ENCODE results near the gene NFRKB. TPM values are rescaled to one million over a fixed set of nuclear protein-coding genes. Genes with fewer than 3 reads are reported as not detected.

The NFRKB gene
- total RNA-seq (10 to 100 TPM; 19.7 to 33.9 (median 27.7) TPM), polyA plus RNA-seq (10 to 100 TPM; 15.3 to 15.5 TPM)
- long read RNA-seq, donor 1, partial matches to known transcripts, result 30 of 63 reads
- long read RNA-seq, donor 1, other reads (novel, unspliced or antisense), result 33 of 63 reads
- long read RNA-seq, donor 2, result 0 reads
- long read RNA-seq, donor 3, partial matches to known transcripts, result 23 of 80 reads
- long read RNA-seq, donor 3, other reads (novel, unspliced or antisense), result 57 of 80 reads

DNA sequence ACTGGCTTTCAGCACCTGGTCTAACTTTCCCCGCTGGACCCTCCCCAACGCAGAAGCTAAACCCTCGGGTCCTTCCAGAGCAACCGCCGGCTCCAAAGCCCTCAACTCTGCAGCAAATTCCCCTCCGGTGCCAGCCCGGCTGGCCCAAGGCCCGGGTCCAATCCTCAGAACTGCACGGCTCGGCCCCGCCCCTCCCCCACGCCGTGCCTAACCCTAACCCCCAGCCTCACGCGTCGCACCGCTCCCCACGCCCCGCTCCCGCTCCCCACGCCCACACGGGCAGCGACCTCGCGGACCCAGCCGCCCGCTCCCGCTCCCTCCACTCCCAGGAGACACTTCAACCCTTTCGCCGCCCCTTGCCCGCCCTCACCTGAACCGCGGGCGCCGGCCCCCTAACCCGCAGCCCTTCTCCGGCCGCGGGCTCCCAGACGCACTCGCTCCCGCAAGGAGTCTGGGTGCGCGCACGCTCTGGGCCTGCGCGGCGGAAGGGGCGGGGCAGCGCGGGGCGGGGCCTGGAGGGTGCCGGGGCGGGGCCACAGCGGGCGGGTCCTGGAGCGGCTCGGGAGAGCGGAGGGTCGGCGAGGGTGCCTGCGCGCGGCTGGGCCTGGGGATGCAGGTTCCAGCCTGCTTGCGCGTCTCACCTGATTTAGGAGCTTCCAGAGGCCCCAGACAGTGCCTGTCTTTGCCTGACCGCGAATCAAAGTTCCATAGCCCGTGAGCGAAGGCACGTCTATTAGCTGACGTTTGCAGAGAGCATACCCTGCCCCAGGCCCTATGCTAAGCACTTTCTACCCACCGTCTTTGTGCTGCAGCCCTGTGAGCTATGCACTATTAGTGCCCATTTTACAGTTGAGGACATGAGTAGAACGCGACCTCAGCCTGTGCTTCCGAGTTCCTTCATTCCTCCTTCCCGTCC is at the start of gene NFRKB:
Gene NFRKB (minus strand): TSS at position 453 of the 916 bp plus-strand sequence. CDS start 2,729 bp downstream, outside the sequence.
- H3K4me1 ChIP-seq (ENCODE audit: insufficient read depth), result peaks cover 4% of the 10 kb centered on the region
- peak; percentile 25 for TF ChIP-seq POLR2A (IDR thresholded peaks at IDR 0.05)
- TF ChIP-seq EP300 (IDR thresholded peaks at IDR 0.05), result no peak
- TF ChIP-seq, protein P1, sequence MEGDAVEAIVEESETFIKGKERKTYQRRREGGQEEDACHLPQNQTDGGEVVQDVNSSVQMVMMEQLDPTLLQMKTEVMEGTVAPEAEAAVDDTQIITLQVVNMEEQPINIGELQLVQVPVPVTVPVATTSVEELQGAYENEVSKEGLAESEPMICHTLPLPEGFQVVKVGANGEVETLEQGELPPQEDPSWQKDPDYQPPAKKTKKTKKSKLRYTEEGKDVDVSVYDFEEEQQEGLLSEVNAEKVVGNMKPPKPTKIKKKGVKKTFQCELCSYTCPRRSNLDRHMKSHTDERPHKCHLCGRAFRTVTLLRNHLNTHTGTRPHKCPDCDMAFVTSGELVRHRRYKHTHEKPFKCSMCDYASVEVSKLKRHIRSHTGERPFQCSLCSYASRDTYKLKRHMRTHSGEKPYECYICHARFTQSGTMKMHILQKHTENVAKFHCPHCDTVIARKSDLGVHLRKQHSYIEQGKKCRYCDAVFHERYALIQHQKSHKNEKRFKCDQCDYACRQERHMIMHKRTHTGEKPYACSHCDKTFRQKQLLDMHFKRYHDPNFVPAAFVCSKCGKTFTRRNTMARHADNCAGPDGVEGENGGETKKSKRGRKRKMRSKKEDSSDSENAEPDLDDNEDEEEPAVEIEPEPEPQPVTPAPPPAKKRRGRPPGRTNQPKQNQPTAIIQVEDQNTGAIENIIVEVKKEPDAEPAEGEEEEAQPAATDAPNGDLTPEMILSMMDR (IDR thresholded peaks at IDR 0.05), result no peak
- no peaks in the 10 kb centered on the region for H3K9me3 ChIP-seq
- H3K27me3 ChIP-seq, result no peaks in the 10 kb centered on the region
- peak within 1 kb of the TSS; percentile 18 to 28 for H3K27ac ChIP-seq
- no peaks in the 10 kb centered on the region for H3K36me3 ChIP-seq
- peak; percentile 80 to 94 (median 89) for DNase-seq
- peak within 1 kb of the TSS; percentile 79 for H3K4me3 ChIP-seq
- intact Hi-C loops (cut with DNase I), result no loop called here
- WGBS, 3 donors, result 1% methylated on average over 56 to 77 of the region's 77 CpGs

DNA sequence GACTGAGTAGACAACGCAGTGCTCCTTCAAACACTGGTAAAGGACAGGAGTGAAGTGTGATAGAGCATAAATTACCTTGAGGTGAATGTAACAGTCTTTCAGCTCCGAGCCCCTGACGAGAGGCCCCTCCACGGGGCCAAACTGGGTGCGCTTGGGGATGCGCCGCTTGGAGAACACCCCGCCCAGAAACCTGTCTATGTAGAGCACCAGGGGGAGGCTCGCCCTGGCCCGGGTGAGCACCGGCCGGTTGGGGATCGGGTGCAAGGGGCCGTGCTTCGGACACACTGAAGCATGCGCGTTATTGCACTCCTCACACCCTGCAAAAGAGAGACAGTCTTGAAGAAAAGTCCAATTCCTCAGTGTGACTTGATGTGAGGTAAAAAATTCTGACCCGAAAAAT is 49.3 kb upstream of the NFRKB start:
- no peaks in the 10 kb centered on the region for H3K4me1 ChIP-seq (ENCODE audit: insufficient read depth)
- no peak for DNase-seq
- H3K27ac ChIP-seq, result no peak overlapping the region
- H3K4me3 ChIP-seq, result no peak overlapping the region
- no peaks in the 10 kb centered on the region for H3K27me3 ChIP-seq
- TF ChIP-seq POLR2A (IDR thresholded peaks at IDR 0.05) (no peak), EP300 (IDR thresholded peaks at IDR 0.05) (no peak)
- TF ChIP-seq, protein P1 (IDR thresholded peaks at IDR 0.05), result no peak
- intact Hi-C loops (cut with DNase I), result loop anchor here in 1 of 4 donors (5.0 kb wide), 1 partner anchor 183 kb away; no protein-coding TSS in a partner anchor
- 96 to 97% (median 97%) methylated on average over 18 of the region's 18 CpGs for WGBS, 3 donors
- H3K9me3 ChIP-seq, result no peaks in the 10 kb centered on the region
- no peaks in the 10 kb centered on the region for H3K36me3 ChIP-seq

DNA sequence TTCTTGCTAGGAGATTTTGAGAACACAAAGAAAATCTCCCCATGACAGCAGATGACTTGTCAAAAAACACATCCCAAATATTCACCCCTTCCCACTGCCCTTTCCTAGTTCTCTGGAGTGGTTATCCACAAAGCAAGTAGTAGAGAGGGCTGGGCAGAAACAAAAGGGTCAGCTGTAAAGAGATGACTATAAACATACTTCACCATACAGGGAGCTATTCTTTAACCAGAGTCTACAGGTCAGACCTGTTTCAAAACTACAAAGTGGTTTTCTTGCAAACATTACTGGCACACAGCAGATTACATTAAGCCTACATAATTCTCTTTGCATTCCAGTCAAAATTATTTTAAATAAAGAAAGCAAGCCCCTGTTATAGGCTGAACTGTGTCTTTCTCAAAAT is 47.7 kb upstream of the NFRKB start:
- DNase-seq, result no peak
- TF ChIP-seq, protein P1 (IDR thresholded peaks at IDR 0.05), result no peak
- Histone ChIP-seq H3K27me3 (no peaks in the 10 kb centered on the region), H3K36me3 (no peaks in the 10 kb centered on the region), H3K4me3 (no peak overlapping the region), H3K9me3 (no peaks in the 10 kb centered on the region), H3K27ac (no peak overlapping the region), H3K4me1 (ENCODE audit: insufficient read depth) (no peaks in the 10 kb centered on the region)
- intact Hi-C loops (cut with DNase I), result loop anchor here in 1 of 4 donors (5.0 kb wide), 1 partner anchor 184 kb away; no protein-coding TSS in a partner anchor

DNA sequence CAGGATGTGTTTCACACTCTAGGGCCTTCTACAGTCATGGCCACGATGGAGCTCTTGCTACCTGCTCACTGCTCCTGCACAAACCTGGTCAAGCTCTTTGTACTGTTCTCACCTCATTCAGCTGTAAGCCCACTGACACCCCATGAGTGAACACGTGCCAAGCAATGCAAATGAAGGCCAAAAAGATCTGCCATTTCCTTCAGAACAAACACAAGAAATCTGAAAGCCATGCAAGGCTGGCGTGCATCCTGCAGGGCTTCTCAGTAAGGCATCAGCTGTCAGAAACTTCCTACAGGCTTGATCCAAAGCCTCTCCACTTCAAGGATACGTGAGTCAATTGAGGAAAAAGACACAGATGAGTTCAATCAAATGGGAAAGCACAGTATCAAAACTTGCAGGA is 44.1 kb upstream of the NFRKB start:
- Histone ChIP-seq H3K27me3 (no peaks in the 10 kb centered on the region), H3K4me3 (no peak overlapping the region), H3K27ac (no peak overlapping the region), H3K36me3 (no peaks in the 10 kb centered on the region), H3K4me1 (ENCODE audit: insufficient read depth) (no peaks in the 10 kb centered on the region), H3K9me3 (no peaks in the 10 kb centered on the region)
- no peak for TF ChIP-seq POLR2A (IDR thresholded peaks at IDR 0.05)
- TF ChIP-seq EP300 (IDR thresholded peaks at IDR 0.05), result no peak
- TF ChIP-seq, protein P1 (IDR thresholded peaks at IDR 0.05), result no peak
- no peak for DNase-seq
- 89 to 98% (median 95%) methylated on average over 4 of the region's 4 CpGs for WGBS, 3 donors
- intact Hi-C loops (cut with DNase I), result no loop called here
